Measurements from ENCODE around the gene FFAR1.

Gene FFAR1

GRCh38 chr19:35395382-35396199, 47.9 kb downstream of the FFAR1 start:
- DNase-seq: no peak

- no peak for DNase-seq
Measured at GRCh38 chr19:35396240-35396885, 48.7 kb downstream of the FFAR1 start.

DNA sequence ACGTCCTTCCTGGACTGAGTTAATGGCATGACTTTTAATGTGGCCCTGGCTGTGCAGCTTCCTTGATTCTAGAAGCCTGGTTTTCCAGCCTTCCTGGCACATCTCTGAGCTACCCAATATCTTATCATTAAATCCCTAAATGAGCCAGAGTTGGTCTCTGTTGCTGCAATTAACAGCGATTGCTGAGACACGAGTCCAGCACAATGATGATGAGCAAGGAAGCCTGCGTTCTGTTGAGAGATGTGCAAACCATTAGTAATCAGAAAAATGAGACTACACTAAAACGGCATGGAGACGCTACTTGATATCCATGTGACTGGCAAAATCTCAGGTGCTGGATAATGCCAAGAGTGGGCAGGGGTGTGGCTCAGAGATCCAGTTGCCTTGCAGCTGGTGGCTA, 49.4 kb downstream of the FFAR1 start:
- DNase-seq: no peak

Measured in NCI-H1105 (cell line).